Hepatocyte (in vitro differentiated cells): ENCODE data around the gene CPA1. TPM values are rescaled to one million over a fixed set of nuclear protein-coding genes. Genes with fewer than 3 reads are reported as not detected.

Experiments used
- DNase-seq: peaks from one replicate; pipeline ENCODE4 v3.0.0-alpha.2; 2016; ENCODE audit warnings: low spot score
- H2AFZ ChIP-seq: fragments of 200-600 bp; sonication (generic); 2 replicates; pipeline ENCODE4 v1.6.0; 2016; ENCODE audit warnings: antibody characterized with exemption, mild to moderate bottlenecking
- H3K27ac ChIP-seq: fragments of 200-600 bp; sonication (generic); 2 replicates; pipeline ENCODE4 v1.5.1; 2016; ENCODE audit warnings: mild to moderate bottlenecking
- H3K27me3 ChIP-seq: fragments of 200-600 bp; sonication (generic); 2 replicates; pipeline ENCODE4 v1.6.1; 2016
- H3K36me3 ChIP-seq: fragments of 200-600 bp; sonication (generic); replicated peaks from 2 replicates; pipeline ENCODE4 v1.5.1; 2016; ENCODE audit warnings: low read depth; ENCODE audit not compliant: insufficient read depth
- H3K4me1 ChIP-seq: fragments of 200-600 bp; sonication (generic); 2 replicates; pipeline ENCODE4 v1.5.1; 2016; ENCODE audit warnings: mild to moderate bottlenecking, moderate library complexity; ENCODE audit not compliant: insufficient read depth
- H3K4me2 ChIP-seq: fragments of 200-600 bp; sonication (generic); 2 replicates; pipeline ENCODE4 v1.6.0; 2016
- H3K4me3 ChIP-seq: fragments of 200-600 bp; sonication (generic); 2 replicates; pipeline ENCODE4 v1.5.1; 2016; ENCODE audit warnings: mild to moderate bottlenecking
- H3K79me2 ChIP-seq: fragments of 200-600 bp; sonication (generic); 2 replicates; pipeline ENCODE4 v1.6.0; 2017; ENCODE audit warnings: mild to moderate bottlenecking
- H3K9me2 ChIP-seq: fragments of 200-600 bp; sonication (generic); replicated peaks from 2 replicates; pipeline ENCODE4 v1.6.0; 2017; ENCODE audit warnings: mild to moderate bottlenecking; ENCODE audit not compliant: insufficient read depth
- H3K9me3 ChIP-seq: fragments of 200-600 bp; sonication (generic); 2 replicates; pipeline ENCODE4 v1.5.1; 2016; ENCODE audit warnings: low read depth, mild to moderate bottlenecking
- H4K20me1 ChIP-seq: fragments of 200-600 bp; sonication (generic); 2 replicates; pipeline ENCODE4 v1.6.0; 2016; ENCODE audit warnings: mild to moderate bottlenecking; ENCODE audit not compliant: insufficient read depth, poor library complexity, severe bottlenecking
- EZH2 ChIP-seq: fragments of 200-600 bp; sonication (generic); IDR thresholded peaks from 2 replicates; pipeline ENCODE4 v1.6.1; 2016; ENCODE audit warnings: antibody characterized with exemption, mild to moderate bottlenecking, borderline replicate concordance
- EZH2phosphoT487 ChIP-seq: fragments of 200-600 bp; sonication (generic); IDR thresholded peaks from one replicate; pipeline ENCODE4 v1.6.1; 2018; ENCODE audit warnings: antibody characterized with exemption, mild to moderate bottlenecking, low read depth, moderate library complexity; ENCODE audit not compliant: unreplicated experiment, severe bottlenecking
- WGBS: methylation state at CpG from one replicate; pipeline ENCODE4 v1.1.6; 2016; ENCODE audit warnings: low lambda C conversion rate; ENCODE audit errors: missing lambda C conversion rate; 5-methylcytosine and 5-hydroxymethylcytosine counted together
- polyA plus RNA-seq: library from polyadenylated mRNA; unstranded; fragments of >200 nt; fragmentation: Nextera tagmentation; extraction: Ambion mirVana; gene quantifications from 2 replicates; pipeline ENCODE4 v1.2.1, GENCODE V29; 2016
- total RNA-seq: library from RNA; depleted of rRNA; stranded (reverse); fragments of >200 nt; gene quantifications from 2 replicates; pipeline ENCODE4 v1.2.3, GENCODE V29; 2014
- TF ChIP-seq, protein P1 (sequence below): fragments of 200-600 bp; sonication (generic); IDR thresholded peaks from 2 replicates; pipeline ENCODE4 v1.5.1; 2016; ENCODE audit warnings: antibody characterized with exemption, mild to moderate bottlenecking; ENCODE audit not compliant: poor library complexity

The CPA1 gene
- total and polyA plus RNA-seq, 2 experiments from 2014 or later, result 3.8 to 4.4 TPM

GRCh38 chr7:130385600-130386066 lies 5.3 kb downstream of the CPA1 start:
- TF ChIP-seq EZH2 (no peak), EZH2phosphoT487 (no peak)
- TF ChIP-seq, protein P1, sequence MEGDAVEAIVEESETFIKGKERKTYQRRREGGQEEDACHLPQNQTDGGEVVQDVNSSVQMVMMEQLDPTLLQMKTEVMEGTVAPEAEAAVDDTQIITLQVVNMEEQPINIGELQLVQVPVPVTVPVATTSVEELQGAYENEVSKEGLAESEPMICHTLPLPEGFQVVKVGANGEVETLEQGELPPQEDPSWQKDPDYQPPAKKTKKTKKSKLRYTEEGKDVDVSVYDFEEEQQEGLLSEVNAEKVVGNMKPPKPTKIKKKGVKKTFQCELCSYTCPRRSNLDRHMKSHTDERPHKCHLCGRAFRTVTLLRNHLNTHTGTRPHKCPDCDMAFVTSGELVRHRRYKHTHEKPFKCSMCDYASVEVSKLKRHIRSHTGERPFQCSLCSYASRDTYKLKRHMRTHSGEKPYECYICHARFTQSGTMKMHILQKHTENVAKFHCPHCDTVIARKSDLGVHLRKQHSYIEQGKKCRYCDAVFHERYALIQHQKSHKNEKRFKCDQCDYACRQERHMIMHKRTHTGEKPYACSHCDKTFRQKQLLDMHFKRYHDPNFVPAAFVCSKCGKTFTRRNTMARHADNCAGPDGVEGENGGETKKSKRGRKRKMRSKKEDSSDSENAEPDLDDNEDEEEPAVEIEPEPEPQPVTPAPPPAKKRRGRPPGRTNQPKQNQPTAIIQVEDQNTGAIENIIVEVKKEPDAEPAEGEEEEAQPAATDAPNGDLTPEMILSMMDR, result no peak
- WGBS, result 93% methylated on average over 6 of the region's 6 CpGs
- no peak overlapping the region for H3K27ac ChIP-seq

DNA sequence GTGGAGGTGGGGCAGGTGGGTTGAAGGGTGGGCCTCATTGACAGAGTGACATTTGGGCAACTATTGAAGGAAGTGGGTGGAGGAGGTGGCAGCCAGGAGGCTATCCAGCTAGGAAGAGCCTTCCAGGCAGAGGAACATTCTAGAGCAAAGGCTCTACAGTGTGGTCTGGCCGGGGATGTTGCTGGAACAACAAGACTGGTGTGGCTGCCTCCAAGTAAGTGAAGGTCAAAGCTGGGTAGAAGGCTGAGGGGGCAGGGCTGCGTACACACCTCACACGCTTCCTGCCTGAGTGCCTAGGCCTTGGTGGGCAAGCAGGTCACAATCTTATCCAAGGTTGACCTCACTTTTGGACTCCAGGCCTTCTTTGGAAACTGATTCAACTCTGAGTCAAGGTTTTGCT lies 6.6 kb downstream of the CPA1 start:
- H3K4me3 ChIP-seq, result no peak overlapping the region
- TF ChIP-seq EZH2 (no peak), EZH2phosphoT487 (no peak)
- TF ChIP-seq, protein P1, result no peak
- H3K4me2 ChIP-seq, result no peak overlapping the region
- H3K27ac ChIP-seq, result no peak overlapping the region
- no peaks in the 10 kb centered on the region for H4K20me1 ChIP-seq
- WGBS, result 94% methylated on average over 3 of the region's 3 CpGs
- peaks cover 3% of the 10 kb centered on the region for H3K4me1 ChIP-seq
- H3K79me2 ChIP-seq, result no peaks in the 10 kb centered on the region
- no peaks in the 10 kb centered on the region for H3K9me3 ChIP-seq
- H3K9me2 ChIP-seq, result no peaks in the 10 kb centered on the region
- no peak overlapping the region for H2AFZ ChIP-seq
- no peaks in the 10 kb centered on the region for H3K27me3 ChIP-seq
- H3K36me3 ChIP-seq, result no peaks in the 10 kb centered on the region
- no peak for DNase-seq

More at GRCh38 chr7:130385600-130386066, 5.3 kb downstream of the CPA1 start:
- Histone ChIP-seq H3K27me3 (no peaks in the 10 kb centered on the region), H3K4me2 (no peak overlapping the region), H2AFZ (no peak overlapping the region), H4K20me1 (no peaks in the 10 kb centered on the region), H3K79me2 (no peaks in the 10 kb centered on the region), H3K4me3 (no peak overlapping the region), H3K4me1 (no peaks in the 10 kb centered on the region), H3K9me2 (no peaks in the 10 kb centered on the region), H3K36me3 (no peaks in the 10 kb centered on the region), H3K9me3 (no peaks in the 10 kb centered on the region)
- DNase-seq, result no peak

GRCh38 chr7:130387306-130387627 lies 7.0 kb downstream of the CPA1 start:
- no peaks in the 10 kb centered on the region for H3K9me2 ChIP-seq
- no peak overlapping the region for H3K27ac ChIP-seq
- DNase-seq, result no peak
- no peaks in the 10 kb centered on the region for H3K27me3 ChIP-seq
- H4K20me1 ChIP-seq, result no peaks in the 10 kb centered on the region
- TF ChIP-seq, protein P1, result no peak
- TF ChIP-seq EZH2 (no peak), EZH2phosphoT487 (no peak)
- no peaks in the 10 kb centered on the region for H3K79me2 ChIP-seq
- H3K4me3 ChIP-seq, result no peak overlapping the region
- H3K4me1 ChIP-seq, result peaks cover 6% of the 10 kb centered on the region
- no peak overlapping the region for H3K4me2 ChIP-seq
- H3K9me3 ChIP-seq, result no peaks in the 10 kb centered on the region
- H3K36me3 ChIP-seq, result no peaks in the 10 kb centered on the region
- no peak overlapping the region for H2AFZ ChIP-seq
- WGBS, result 98% methylated on average over 3 of the region's 3 CpGs
